K562 (cell line): Measurements from ENCODE around the gene PIGL.
"Not testable (repeated sequence)": the region's sequence is repeated elsewhere in the genome, so short reads cannot be mapped to it uniquely, and the experiment has no call there.

Experiments used
- EGR1 ChIP-seq: fragments of 450-650 bp; conservative IDR thresholded peaks from 2 replicates; pipeline ENCODE4 v1.6.1; 2017; ENCODE audit warnings: mild to moderate bottlenecking
- MLLT1 ChIP-seq, 2 experiments: fragments of 450-650 bp; IDR thresholded peaks; 2 replicates each; pipeline ENCODE4 v1.6.1; 2016
- MTA1 ChIP-seq: fragments of 450-650 bp; IDR thresholded peaks from 2 replicates; pipeline ENCODE4 v1.6.1; 2017; ENCODE audit warnings: borderline replicate concordance
- YBX1 ChIP-seq: fragments of 450-650 bp; IDR thresholded peaks from 2 replicates; pipeline ENCODE4 v1.7.1; 2016; ENCODE audit warnings: mild to moderate bottlenecking
- ZNF766 ChIP-seq: fragments of 200-800 bp; sonication (Bioruptor generic); conservative IDR thresholded peaks from 2 replicates; pipeline ENCODE4 v1.6.1; 2016; ENCODE audit warnings: missing genetic modification characterization, missing compliant biosample characterization

- not testable (repeated sequence) for TF ChIP-seq EGR1; YBX1; MLLT1 (IDR thresholded peaks at IDR 0.05); ZNF766 (CRISPR knock-in tag); MTA1
These were observed 12.2 kb upstream of the PIGL start for GRCh38 chr17:16204763-16205162.
